HG03025 (cell line): ENCODE data around the gene TCF19.

Experiments
- ATAC-seq: cut with Tn5 transposase; IDR thresholded peaks from one replicate; pipeline ENCODE4 v1.9.1; 2021; ENCODE audit warnings: mild to moderate bottlenecking, moderate library complexity; ENCODE audit not compliant: unreplicated experiment, low FRiP score

TCF19 gene

DNA sequence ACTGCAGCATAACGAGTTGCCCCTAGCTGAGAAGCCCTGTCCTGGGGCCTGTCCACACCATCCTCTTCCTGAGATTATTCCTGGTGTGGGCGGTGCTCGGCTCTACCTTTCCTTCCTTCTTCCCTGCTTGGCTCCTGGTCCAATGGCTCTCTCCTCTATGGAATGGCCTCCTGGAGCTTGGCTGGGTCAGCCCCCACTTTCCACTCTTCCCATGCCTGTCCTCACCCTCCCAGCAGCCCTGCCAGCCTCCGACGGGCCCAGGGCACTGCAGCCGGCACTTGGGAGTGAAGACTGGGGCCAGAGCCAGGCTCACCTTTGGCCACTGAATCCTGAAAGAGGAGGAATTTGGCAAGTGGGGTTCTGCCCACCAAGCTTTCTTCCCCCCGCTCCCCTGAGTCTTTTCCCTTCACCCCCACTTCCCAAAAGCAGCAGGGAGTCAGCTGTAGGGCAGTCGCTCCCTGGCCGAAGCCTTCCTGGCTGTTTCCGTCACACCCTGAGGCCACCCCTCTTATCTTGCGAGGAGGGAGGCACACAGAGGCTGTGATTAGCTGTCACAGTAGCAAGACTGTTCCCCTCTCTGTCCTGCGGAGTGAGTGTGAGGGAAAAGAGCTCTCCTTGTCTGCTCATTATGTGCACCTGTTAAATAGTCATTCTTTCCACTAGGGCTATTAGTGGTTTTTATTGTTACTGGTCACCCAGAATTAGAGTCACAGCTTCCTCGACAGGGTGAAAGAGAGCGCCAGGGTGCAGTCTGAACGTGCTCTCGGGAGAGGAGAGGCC lies 31.8 kb upstream of the TCF19 start:
- ATAC-seq = no peak

DNA sequence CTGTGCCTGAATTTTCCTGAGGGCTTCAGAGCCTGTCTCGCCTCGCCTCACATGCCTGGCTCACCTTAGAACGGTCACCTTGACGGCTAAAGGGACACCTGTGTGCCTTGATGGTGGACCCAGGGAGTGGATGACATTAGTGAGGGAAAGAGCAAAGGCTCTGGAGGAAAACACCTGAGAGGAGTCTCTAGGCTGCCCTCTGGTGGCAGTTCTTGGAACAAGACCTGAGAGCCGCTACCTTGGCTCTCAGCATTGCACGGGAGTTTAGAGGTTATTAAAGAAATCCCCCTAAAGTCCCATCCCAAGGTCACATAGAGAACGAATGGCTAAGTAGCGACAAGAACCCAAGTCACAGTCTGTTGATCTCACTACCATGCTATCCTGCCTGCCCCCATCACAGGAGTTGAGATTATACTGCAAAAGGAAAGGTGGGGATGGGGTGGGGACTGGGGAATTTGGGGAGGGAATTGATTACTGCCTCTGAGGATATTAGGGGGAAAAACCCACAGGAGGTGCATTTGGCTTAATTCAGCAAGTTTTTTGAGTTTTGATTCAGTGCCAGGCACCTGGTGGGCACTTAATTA lies 30.2 kb upstream of the TCF19 start:
- no peak for ATAC-seq

DNA sequence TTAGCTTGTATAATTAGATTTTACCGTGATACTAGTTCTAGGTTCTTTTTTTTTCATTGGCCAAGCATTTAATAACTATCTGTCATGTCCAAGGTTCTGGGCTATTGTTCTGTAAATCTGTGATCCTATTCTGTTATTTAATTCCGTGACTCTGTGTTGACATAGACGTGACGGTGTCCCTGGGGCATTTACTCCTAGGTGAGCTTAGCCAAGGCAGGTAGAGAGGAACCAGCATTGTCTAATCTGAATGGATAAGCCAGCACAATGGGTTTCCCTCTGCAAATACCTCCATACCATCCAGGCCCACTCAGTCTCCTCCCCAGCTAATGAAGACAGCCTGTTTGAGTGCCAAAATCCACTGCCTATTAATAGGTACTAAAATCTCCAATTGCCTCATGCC lies 29.3 kb upstream of the TCF19 start:
- no peak for ATAC-seq

DNA sequence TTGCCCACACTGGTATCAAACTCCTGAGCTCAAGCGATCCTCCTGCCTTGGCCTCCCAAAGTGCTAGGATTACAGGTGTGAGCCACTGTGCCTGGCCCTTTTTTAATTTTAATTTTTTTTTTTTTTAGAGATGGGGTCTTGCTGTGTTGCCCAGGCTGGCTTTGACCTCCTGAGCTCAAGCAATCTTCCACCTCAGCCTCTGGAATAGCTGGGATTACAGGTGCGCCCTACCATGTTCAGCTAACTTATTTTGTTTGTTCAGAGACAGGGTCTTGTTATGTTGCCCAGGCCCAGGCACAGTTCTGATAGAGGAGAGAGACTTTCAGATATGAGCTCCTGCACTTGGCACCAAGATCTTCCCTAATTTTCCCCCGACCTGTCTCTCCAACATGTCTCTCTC lies 27.6 kb upstream of the TCF19 start:
- no peak for ATAC-seq

DNA sequence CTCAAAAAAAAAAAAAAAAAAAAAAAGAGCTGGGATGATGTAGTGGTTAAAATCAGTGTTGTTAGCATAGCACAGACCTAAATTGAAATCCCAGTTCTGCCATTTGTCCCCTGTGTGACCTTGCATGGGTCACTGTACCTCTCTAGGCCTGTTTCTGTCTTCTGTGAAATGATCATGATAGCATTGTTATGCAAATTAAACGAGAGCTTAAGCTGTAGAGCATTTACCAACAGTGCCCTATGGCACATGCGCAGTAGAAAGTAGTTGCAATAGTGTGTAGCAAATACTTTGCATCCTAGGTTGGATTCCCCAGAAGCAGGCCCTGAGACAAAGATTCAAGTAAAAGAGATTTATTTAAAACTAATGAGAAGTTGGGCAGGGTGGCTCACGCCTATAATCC lies 26.8 kb upstream of the TCF19 start:
- no peak for ATAC-seq

- no peak for ATAC-seq
These were observed 25.6 kb upstream of the TCF19 start for GRCh38 chr6:31132806-31133205.

GRCh38 chr6:31135710-31136109 lies 22.7 kb upstream of the TCF19 start:
- ATAC-seq = no peak

DNA sequence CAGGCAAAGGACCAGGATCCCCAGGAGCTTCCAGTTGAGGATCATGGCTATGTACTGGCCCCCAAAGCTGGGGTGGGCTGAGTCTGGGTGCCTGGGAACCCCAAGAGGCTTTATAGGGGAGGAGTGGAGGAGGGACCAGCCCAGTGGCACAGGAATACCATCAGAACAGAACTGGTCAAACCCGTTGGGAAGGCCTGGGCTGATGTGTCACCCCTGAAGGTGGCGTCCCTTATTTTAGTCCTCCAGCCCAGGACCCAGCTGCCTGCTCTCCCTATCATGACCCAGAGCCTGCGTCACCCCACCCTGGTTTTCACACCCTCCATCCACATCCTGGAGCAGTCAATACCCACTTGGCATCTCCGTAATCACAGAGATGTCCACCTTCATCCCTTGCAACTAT lies 19.4 kb upstream of the TCF19 start, which contains the start of gene PSORS1C2:
Gene PSORS1C2, minus strand, starts transcription at position 85 of the 400 bp plus-strand sequence. Its CDS starts 40 bp downstream, at position 45.
- ATAC-seq = no peak

GRCh38 chr6:31139599-31139998 lies 18.8 kb upstream of the TCF19 start:
- no peak for ATAC-seq

DNA sequence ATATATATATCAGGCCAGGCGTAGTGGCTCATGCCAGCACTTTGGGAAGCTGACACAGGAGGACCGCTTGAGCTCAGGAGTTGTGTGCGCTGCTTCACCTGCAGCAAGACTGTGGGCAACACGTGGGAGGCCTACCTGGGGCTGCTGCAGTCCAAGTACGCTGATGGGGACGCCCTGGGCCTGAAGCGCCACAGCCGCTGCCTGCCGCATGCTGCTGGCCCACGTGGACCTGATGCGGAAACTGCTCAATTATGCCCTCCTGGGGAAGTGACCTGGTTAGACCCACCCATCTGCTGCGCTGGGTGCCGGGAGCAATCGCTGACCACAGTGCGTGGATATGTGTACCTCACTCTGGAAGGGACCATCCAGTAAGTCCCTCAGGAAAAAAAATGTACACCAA lies 17.7 kb upstream of the TCF19 start:
- no peak for ATAC-seq

DNA sequence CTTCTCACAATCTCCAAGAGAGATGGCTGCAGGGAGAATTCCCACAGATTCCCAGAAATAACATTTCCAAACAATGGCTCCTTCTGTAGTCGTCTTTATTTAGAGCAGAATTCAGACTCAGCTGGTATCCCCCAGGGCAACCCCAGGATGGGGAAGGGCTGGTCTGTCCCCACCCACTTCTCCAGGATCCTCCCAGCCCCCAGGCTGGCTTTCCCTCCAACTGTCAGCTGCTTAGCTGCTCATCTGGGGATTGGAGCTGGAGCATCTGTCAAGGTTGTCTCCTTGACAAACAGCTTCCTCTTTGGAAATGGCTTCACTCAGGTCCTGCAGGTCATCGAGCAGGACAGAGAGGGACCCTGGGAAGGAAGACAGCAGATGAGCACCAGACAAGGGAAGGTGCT lies 16.0 kb upstream of the TCF19 start:
- no peak for ATAC-seq

GRCh38 chr6:31143148-31143547 lies 15.2 kb upstream of the TCF19 start:
- ATAC-seq = no peak

- ATAC-seq = no peak
These were observed 14.0 kb upstream of the TCF19 start for GRCh38 chr6:31144296-31144969.

DNA sequence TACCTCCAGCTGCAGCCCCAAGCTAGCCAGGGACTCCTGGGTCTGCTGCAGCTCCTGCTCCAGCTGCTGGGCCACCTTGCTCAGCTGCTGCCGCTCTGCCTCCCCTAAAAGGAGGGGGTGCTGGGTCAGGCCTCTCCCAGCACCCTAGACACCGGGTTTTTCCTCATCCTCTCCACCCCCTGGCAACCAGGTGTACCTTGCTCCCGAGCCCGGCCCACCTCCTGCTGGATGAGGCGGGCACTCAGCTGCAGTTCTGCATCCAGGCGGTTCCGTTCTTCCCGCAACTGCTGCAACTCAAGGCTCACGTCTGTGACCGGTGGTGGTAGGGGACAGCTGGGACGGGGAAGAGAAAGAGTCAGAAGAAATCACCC lies 13.4 kb upstream of the TCF19 start:
- ATAC-seq = no peak

DNA sequence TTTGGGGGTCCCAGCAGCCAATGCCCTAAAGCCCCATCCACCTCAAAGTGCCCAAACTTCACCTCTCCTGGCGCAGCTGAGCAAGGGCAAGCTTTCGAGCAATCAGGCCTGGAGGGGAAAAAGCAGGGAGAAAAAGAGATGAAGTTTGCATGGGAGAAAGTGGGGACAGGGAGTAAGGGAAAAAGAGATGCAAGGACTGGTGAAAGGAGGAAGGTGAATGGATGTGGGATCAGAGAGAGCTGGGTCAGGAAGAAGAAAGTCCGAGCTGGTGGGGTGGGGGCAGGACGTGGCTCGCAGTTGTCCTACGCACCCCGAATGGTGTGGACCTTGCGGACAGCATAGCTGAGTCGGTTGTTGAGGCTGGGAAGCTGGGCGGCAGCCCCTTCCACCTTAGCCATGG lies 13.0 kb upstream of the TCF19 start:
- no peak for ATAC-seq

DNA sequence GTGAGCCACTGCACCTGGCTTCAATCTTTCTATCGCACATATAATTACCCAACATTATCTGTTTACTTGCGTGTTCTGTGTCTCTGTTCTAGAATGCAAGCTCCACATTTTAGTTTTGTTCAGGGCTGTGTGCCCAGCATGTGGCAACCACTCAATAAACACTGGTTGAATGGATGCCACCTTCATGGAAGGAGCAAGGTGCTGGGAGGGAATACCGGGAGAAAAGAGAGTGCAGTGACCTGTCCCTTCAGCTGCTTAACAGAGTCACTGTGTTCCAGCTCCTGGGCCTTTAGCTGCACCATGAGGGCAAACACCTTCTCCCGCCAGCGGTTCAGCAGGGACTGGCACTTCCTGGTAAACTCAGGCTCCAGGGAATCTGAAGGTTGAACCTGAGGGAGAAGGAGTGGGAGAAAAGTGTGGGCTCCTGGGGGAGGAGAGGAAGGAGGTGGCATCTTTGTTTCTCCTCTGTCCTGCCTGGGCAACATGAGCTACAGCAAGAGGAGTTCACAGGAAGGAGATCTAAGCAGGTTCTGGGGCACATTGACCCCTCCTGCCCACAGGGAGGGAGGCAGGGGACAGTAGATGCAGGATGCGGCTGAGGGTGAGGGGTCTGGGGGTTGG lies 8.5 kb upstream of the TCF19 start:
- no peak for ATAC-seq

- no peak for ATAC-seq
These were observed 5.6 kb upstream of the TCF19 start for GRCh38 chr6:31152781-31153180.

GRCh38 chr6:31154436-31154835 lies 4.0 kb upstream of the TCF19 start:
- no peak for ATAC-seq

GRCh38 chr6:31156641-31157040 lies 1.7 kb upstream of the TCF19 start:
- no peak for ATAC-seq

DNA sequence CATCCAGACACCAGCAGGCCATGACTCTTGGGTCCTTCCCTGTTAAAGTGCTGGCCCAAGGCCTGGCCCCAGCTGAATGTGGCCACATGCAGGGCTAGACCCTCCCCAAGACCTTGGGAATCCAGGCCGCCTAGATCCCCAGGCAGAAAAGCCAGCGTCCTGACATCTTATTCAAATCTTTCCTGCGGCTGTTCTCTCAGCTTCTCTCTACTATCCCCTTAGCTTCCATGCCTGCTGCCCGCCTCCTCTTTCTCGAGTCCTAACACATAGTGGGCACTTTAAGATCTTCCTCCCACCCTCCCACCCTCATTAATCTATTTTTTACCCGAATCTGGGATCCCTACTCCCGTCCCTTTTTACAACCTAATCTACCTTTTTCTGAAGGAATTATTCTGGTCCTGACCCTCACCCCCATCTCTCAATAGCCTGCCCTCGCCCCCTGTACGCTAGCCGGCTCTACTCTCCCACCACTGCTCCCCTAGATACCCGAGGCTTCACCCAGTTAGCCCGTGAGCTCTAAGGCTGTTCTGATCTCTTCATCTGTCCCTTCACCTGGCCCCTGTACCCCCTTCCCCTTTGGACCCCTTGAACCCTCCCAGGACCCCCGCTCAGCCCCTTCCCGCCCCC lies 763 bp upstream of the TCF19 start, which contains the start of gene CCHCR1:
Gene CCHCR1, minus strand, starts transcription at position 290 of the 627 bp plus-strand sequence. Its CDS starts 202 bp downstream, at position 88.
- ATAC-seq = no peak
